ENCODE data around the gene DPYD.

Gene DPYD

DNA sequence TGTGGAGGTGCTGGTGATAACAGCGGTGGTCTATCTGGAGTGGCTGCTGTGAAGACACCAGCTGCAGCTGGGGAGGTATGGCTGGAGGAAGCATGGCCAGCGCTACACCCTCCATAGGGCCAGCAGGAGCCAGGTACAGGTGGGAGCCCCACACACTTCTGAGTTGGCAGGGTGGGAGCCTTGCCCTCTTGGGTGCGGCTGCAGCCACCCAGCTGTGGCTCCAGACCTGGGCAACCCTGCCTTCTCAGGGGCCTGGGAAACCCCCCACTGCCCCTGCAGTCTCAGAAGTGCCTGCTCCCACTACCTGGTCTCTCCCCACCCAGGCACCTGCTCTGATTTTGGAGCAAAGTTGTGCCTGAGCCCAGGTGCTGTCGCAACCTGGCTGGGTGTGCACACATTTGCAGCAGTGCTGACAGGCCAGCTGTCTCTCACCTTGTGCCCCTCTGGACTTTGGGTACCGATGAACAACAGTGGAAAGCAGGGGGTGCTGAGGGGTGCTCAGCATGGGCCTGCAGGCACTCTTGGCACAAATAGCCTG, 76.2 kb downstream of the DPYD start:
- no peak for DNase-seq (ENCODE audit: low read depth in 1 of 2, low spot score in 1 of 2)

DNA sequence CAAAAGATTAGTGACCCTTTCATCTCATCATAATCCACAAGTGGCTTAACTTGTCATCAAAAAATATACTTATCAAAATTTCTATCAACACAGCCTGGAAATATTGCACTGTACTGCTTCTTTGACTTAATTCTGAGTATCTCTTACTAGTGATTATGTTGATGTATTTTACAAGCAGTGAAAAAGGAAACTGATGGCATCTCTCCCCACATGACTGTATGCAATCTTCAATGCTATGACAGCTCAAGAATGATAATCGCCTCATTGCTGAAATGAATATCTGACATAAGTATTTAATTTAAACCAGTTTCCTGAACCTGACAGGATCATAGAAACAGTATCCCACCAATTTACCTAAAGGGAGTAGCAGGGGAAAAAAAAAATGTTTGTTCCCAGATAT, 79.5 kb downstream of the DPYD start:
- DNase-seq (ENCODE audit: low read depth in 1 of 2, low spot score in 1 of 2): no peak

DNA sequence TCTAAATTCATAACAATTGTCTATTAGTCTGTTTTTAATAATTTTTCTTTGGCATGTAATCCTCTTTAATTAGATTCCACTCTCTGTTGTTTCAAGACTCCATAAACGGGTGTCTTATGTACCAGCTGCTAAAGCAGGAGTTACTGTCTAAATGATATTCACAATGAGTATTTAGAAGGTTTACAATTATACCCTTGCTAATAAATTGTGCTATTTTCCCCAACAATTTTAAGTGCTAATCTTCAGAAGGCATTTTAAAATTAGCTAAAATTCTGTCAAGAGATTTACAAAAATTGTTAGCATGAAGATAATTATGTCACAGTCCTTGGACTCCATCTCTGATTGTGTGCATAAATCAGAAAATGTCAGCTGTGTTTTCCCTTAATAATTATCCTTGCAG, 83.7 kb downstream of the DPYD start:
- DNase-seq (ENCODE audit: low read depth in 1 of 2, low spot score in 1 of 2): no peak

DNA sequence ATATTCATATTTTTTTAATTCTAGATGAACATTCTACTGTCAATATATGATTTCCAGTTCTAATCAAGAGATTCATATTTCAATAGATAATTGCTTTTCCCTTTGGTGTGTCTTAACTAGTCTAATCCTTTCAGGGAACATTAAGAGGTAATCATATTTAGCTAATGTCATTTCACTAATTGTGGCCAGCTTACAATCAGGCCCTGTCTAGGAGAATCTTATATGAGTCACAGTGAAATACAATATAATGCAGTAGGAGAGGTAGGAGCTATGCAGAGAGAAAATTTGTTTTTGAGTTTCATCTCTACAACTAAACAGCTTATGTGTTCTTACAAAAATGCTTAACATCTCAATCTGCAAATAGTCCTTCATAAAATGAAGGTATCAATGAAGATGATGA, 85.9 kb downstream of the DPYD start:
- no peak for DNase-seq (ENCODE audit: low read depth in 1 of 2, low spot score in 1 of 2)

DNA sequence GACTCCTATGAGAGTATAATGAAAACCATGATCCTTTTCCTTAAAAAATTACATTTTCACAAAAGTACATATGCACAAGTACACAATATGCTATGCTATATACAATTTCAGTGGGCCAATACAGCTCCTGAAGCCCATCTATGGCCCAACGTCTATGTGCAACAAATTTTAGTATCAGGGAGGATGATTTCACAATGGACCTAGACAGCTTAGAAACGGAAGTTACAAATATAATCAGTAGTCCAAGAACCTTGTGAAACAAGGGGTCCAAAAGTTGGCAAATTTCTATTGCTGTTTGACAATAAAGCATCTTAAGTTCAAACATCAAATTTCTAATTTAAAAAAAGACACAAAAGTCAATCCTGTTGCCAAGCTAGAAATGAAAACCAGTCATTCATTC, 87.0 kb downstream of the DPYD start:
- DNase-seq (ENCODE audit: low read depth in 1 of 2, low spot score in 1 of 2): no peak

DNA sequence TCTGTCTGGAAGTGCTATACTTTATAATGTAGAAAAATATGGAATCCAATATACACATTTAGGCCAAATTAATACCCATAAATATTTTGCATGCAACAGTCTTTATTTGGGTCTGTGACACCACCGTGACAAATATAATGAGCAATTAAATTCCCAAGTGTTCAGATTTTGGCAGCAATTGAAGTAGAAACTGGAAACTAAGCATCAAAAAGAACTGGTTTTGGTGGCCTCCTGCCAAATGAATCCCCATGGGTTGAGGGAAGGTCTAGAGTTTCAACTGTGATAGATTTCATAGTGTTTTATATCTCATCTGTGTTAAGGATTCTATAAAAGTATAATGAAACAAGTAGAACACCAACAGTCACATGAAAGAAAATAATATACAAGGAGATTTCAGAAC, 88.4 kb downstream of the DPYD start:
- DNase-seq (ENCODE audit: low read depth in 1 of 2, low spot score in 1 of 2): no peak

DNA sequence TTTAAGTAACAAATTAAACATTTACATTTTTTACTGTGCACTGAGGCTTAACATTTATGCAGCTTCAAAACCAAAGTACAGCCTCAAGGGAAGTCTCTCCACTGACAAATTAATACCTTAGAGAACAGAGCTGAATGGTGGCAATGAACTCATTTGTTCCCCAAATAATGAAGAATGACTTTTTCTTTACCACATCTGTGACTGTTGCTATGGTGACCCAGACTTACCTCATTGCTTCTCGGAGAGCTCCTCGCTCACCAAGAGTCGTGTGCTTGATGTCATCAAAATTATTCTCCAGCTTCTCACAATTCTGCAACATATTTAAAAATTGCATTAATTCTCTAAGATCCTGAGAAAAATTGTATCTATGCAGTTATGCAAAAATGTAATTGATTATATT, 92.9 kb downstream of the DPYD start:
- DNase-seq (ENCODE audit: low read depth in 1 of 2, low spot score in 1 of 2): no peak

DNA sequence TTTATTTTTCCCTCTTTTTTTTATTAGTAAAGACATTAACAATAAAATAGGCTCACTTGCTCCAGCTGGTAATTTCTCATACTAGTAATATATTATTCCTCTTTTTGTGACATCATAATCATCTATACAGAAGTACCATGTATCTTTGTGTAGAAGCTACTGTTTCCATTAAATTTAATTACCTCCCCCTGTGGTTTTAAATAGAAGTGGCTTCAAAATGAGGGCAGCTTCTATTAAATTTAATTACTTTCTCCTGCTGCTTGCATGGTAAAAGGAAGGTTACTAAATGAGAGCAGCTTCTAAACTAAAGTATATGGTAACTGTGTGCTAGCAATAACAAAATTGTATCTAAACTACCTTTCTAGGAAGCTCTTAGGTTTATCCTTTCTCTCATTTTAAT, 94.0 kb downstream of the DPYD start:
- DNase-seq (ENCODE audit: low read depth in 1 of 2, low spot score in 1 of 2): no peak

DNA sequence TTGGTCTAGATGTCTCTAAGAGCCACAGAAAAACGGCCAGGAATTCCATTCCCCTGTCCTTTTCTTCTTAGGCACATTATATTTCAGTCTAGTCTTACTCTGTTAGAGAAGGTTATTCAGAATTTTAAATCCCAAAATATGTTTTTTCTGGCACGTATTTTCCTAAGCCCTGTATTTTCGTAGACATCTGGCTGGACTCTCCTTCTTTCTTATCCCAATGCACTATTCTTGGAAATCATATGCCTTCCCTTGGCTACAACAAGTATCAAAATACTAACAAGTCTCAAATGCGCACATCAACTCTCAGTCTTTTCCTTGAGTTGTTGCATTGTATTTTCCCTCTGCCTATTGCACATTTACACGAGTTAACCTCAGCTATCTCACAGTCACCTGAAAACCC, 96.2 kb downstream of the DPYD start:
- DNase-seq (ENCODE audit: low read depth in 1 of 2, low spot score in 1 of 2): no peak

DNA sequence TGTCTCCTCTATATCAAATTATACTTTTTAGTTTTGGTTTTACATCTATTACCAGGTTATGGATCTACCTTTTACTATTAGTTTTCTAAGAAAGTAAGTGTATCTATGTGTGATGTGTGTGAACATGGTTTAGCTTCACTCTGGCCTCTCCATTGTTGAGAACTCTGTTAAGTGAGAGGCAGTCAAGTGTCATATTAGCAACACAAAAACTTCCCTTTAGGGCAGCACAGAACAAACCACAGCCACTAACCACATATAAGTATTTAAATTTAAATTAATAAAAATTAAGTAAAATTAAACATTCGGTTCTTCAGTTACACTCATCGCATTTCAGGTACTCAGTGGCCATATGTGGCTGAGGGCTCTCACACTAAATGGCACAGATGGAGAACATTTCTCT, 96.6 kb downstream of the DPYD start:
- no peak for DNase-seq (ENCODE audit: low read depth in 1 of 2, low spot score in 1 of 2)

DNA sequence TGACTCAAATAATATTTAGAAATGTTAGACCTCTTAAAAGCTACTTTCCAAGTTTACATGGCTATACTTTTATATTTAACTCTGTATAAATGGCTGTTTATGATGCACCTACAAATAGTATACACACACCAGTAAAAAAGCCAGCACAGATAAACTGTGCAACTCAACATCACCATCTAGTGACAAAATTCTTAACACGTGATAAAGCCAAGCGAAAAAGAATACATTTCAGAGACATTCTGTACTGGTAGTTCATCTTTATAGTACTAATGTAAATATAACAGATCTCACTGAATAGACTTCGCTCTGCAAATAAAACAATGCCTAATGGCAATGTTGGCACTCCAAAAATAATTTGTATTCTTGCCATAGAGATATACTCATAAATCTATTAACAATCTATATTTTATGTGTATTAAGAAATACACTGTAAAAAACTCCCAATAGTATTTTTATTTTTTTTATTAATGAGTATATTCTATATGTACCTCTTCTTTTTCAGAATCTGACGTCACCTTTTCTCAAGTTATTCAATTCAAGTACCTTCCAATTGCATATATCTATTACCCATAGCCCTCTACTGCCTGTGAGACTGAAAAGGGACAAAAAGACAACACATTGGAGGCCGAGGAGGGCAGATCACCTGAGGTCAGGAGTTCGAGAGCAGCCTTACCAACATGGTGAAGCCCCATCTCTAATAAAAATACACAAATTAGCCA, 100.2 kb downstream of the DPYD start:
- DNase-seq (ENCODE audit: low read depth in 1 of 2, low spot score in 1 of 2): no peak

DNA sequence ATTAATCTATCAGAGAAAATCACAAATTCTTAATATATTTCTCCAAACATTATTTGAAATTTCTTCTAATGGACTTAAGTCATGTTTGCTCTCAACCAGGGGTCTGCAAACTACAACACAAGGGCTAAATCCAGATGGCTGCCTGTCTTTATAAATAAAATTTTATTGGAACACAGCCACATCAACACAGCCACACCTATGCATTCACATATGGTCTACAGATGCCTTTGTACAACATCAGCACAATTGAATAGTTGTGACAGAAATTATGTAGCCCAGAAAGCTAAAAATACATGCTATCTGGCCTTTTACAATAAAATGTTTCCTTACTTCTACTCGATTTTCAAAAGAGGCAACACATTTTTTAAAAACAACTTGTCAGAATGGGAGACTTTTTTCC, 103.9 kb downstream of the DPYD start:
- DNase-seq (ENCODE audit: low read depth in 1 of 2, low spot score in 1 of 2): no peak

DNA sequence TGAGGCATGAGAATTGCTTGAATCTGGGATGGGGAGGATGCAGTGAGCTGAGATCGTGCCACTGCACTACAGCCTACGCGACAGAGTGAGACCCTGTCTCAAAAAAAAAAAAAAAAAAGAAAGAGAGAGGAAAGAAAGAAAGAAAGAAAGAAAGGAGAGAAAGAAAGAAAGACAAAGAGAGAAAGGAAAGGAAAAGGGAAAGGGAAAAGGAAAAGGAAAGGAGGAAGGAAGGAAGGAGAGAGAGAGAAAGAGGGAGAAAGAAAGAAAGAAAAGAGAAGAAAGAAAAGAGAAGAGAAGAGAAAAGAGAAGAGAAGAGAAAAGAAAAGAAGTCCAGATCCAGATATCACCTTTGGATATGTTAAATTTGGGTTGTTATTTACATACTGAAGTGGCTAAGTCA, 106.0 kb downstream of the DPYD start:
- DNase-seq (ENCODE audit: low read depth in 1 of 2, low spot score in 1 of 2): no peak

DNA sequence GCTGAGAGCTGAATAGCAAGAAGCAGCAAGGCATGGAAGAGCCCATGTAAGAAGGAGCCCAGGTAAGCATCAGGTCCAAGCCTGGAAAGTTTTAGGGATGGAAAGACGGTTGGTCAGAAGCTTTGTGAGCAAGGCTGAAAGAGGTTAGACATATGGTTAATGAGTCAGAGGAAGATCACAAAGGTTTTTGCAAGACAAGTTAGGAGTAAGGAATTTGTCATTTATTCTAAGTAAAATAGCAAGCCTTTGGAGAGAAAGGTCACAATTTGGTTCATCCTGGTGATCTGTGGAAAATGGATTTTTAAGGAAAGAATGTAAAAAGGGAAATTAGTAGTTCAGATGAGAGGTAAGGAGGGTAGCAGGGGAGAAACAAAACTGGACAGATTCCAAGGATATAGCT, 106.7 kb downstream of the DPYD start:
- DNase-seq (ENCODE audit: low read depth in 1 of 2, low spot score in 1 of 2): no peak

DNA sequence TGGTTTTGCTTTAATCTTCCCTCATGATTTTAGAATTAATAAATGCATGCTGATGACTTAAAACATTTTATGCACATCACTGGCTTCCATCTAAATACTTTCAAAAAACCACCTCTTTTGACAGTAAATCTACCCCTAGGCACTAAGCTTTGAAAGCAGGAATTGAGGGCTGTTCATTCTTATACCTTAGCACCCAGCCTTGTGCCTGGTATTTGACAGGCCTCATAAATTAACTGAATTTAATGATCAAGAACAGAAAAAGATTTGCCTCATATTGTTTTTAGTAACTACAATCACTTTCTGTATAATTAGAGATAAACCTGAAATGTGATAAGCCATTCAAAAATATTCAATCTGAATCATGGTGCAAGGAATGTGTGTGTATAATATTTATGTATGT, 108.8 kb downstream of the DPYD start:
- DNase-seq (ENCODE audit: low read depth in 1 of 2, low spot score in 1 of 2): no peak

DNA sequence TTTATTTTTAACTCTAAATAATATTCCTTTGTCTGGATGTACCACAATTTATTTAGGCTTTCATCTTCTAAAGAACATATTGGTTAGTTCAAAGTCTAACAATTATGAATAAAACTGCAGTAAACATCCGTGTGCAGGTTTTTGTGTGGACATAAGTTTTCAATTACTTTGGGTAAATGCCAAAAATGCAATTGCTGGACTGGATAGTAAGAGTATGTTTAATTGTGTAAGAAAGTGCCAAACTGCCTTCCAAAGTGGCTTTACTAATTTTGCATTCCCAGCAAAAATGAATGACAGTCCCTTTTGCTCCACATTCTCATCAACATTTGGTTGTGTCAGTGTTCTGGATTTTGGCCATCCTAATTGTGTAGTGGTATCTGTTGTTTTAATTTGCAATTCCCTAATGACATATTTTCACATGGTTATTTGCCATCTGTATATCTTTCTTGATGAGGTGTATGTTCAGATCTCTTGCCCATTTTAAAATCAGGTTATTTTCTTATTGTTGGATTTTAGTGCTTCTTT, 113.8 kb downstream of the DPYD start:
- no peak for DNase-seq (ENCODE audit: low read depth in 1 of 2, low spot score in 1 of 2)

DNA sequence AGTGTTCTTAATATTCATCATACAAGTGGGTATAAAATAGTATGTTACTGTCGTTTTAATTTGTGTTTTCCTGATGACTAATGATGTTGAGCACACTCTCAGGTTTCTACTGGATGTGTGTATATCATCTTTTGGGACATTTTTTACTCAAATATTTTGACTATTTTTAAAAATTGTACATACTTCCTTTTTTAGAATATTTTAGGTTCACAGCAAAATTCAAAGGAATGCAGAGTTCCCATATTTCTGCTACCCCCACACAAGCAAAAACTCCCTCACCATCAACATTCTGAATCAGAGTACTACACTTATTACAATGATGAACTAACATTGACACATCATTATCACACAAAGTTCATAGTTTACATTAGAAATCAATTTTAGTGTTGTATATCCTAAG, 114.5 kb downstream of the DPYD start:
- no peak for DNase-seq (ENCODE audit: low read depth in 1 of 2, low spot score in 1 of 2)

DNA sequence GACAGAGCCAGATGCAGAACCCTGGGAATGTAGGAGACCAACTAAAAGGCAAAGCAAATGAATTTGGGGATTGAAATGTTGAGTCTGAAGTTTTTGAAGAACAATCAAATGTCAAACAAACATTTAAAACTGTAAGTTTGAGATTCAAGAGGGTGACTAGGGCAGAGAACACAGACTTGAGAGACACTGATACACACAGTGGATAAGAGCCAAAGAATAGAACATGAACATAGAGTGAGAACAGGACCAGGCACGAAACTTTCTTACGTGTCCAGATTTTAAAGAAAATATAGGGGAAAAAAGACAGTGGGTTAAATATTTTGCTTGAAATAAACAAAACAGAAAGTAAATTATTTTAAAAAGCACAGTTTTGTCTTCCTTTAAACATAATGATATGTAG, 115.7 kb downstream of the DPYD start:
- no peak for DNase-seq (ENCODE audit: low read depth in 1 of 2, low spot score in 1 of 2)

DNA sequence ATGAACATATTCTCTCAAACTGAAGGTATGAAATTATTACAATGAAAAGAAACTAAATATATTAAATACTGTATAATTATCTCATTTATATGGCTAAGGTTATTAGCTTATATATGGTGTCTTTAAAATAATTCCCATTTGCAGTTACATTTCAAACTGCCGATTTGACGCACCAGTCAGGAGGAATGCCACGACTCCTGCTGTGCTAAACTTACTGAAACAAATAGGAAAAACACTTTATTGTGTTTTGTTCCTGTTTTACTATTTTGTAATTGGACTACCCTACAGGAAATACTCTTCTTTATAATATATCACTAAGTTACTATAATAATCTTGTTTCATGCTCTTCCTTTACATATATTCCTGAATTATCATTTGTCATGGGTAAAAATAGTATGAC, 117.8 kb downstream of the DPYD start:
- no peak for DNase-seq (ENCODE audit: low read depth in 1 of 2, low spot score in 1 of 2)

DNA sequence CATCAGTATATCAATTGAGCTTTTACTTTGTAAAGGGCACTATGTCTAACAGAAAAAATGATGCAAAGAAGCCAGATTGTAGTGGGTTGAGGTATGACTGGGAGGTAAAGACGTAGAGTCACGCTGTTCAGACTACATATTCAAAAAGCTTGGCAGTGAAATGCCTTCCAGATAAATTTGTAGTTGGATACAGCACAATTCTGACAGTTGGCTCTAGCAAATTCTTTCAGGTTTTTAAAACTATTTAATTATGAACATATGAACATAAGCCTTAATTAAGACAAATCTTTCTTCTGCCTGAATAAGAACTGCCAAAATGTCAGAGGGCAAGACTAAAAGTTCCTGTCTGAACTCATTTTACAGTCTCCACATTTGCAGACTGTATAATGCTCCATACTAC, 118.8 kb downstream of the DPYD start:
- DNase-seq (ENCODE audit: low read depth in 1 of 2, low spot score in 1 of 2): no peak

DNA sequence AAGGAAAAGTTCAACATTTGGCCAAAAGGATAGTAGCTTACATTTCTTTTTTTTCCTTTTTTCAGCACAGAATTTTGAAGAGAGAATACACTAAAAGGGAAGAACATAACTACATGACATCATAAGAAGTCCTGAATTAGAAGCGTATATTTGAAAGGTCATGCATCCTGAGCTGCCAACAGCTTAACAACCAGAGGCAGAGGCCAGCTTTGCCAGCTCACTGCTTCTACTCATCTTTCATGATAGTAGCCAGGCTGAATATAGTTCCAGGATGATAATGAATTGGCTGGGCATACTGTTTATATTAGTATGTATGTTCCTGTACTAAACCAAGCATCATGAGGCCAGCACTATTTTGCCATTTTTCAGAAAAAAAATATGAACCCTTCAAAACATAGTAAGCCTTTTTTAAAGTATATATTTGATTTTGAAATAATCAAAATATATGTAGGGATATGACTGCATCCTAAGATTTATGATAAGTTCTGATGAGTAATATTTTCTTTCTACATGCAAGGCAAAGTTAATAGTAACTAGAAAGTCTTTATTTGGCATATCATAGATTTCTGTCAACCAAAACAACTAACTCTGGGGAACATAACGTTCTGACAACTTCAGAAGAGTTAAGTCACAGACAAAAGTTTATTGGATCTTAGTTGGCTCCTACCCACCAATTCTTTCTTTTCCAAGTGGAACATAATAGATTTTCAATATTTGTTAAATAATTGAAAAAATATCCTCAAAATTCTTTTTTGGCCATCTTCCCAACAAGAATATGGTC, 123.2 kb downstream of the DPYD start:
- DNase-seq (ENCODE audit: low read depth in 1 of 2, low spot score in 1 of 2): no peak

DNA sequence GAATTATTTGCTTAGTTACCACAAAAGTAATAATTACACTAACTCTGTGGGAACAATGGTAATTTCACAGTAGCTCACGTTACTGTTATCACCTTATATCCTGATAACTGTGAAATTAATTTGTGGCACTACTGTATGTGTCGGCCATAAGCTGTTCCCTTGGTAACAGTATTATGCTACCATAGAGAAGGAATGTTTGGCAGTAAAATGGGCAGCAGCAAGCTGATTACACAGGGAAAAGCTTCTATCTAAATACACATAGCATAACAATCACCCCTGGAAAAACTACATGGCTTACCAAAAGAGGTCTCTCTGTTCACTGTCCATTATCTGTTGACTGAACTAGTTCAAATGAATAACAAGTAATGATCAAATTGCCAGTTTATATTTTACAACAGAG, 124.1 kb downstream of the DPYD start:
- no peak for DNase-seq (ENCODE audit: low read depth in 1 of 2, low spot score in 1 of 2)

DNA sequence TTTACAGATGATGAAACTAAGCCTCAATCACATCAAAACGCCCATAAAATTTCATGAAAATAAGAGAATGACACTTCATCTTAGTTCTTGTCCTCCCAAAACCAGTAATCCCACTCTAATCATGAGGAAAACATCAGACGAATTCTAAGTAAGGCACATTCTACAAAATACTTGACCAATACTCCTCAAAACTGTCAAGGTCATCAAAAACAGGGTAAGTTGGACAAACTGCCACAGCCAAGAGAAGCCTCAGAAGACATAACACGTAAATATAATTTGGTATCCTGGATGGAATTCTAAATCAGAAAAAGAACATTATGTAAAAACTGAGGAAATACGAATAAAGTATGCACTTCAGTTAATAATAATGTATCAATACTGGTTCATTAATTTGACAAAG, 128.2 kb downstream of the DPYD start:
- no peak for DNase-seq (ENCODE audit: low read depth in 1 of 2, low spot score in 1 of 2)

Measured in activated T-helper 1 cell treated with anti-CD3 and anti-CD28 coated beads, Interleukin-2, amount 50 U/mL, for 16 hours (primary cell).